Stimulated activated CD8-positive, alpha-beta memory T cell treated with anti-CD3 and anti-CD28 coated beads, Interleukin-4, amount 100 ng/mL, for 1 hour (primary cell): ENCODE results near the gene BCL11B.

ENCODE experiments used
- DNase-seq, 2 donors: peaks; one replicate each; pipeline ENCODE4 v3.0.0-alpha.2; 2020; ENCODE audit warnings: low read depth in 2 of 2, low spot score in 1 of 2

The BCL11B gene

GRCh38 chr14:99287269-99287942 is 15.4 kb upstream of the BCL11B start:
- no peak for DNase-seq

DNA sequence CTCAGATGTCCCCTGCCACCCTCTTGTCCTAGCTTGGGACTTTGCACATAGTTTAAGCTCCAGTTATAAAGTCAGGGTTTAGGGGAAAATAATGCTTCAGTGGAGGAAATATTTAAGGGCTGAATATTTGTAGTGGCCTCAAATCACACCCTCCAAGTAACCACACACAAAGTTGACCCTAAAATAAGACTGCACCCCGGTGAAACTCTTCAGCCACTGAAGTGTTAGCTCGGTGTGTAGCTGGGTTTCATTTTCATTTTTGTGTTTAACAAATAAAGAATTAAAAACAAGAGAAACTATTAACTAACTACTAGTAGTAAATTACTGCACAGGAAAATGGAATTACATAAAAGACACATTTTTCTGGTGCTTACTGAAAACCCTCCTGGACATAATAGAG is 14.8 kb upstream of the BCL11B start:
- no peak for DNase-seq

- no peak for DNase-seq
Measured at GRCh38 chr14:99284254-99285004, 12.4 kb upstream of the BCL11B start.

- DNase-seq, result no peak
Measured at GRCh38 chr14:99282261-99283050, 10.5 kb upstream of the BCL11B start.

DNA sequence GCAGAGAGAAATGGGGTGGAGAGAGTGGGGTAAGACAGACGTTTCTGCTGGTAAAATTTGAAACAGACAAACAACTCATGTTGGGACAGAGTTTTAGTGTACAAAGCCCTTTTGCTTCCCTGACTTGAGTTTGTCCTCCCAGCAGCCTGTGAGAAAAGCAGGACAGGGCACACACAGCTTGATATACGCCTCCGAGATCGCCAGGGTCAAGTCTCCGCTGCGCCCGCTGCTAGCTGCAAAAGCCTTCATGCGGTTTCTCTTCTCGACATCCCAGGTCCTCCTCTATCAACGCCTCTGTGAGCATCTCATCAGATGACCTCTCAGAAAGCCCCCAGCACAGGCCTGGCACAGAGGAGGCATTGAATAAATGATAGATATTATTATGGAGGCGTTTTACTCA is 9.4 kb upstream of the BCL11B start:
- DNase-seq, result no peak

DNA sequence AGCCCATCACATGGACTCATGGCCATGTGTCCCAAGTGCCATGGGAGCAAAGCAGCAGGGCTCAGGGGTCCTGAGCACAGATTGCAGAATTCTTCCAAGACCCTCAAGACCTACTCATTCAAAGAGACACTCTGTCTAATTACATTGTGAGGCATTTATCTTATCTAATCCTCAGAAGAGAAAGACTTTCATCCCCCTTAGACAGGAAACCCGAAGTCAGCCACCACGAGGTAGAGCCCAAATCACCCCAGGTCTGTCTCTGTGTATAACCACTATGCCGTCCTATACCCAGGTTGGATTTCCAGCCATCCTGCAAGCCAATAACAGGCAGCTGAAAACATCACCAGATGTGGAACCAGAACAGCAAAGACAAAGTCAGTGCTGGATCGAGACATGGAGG is 8.9 kb upstream of the BCL11B start:
- DNase-seq, result no peak

DNA sequence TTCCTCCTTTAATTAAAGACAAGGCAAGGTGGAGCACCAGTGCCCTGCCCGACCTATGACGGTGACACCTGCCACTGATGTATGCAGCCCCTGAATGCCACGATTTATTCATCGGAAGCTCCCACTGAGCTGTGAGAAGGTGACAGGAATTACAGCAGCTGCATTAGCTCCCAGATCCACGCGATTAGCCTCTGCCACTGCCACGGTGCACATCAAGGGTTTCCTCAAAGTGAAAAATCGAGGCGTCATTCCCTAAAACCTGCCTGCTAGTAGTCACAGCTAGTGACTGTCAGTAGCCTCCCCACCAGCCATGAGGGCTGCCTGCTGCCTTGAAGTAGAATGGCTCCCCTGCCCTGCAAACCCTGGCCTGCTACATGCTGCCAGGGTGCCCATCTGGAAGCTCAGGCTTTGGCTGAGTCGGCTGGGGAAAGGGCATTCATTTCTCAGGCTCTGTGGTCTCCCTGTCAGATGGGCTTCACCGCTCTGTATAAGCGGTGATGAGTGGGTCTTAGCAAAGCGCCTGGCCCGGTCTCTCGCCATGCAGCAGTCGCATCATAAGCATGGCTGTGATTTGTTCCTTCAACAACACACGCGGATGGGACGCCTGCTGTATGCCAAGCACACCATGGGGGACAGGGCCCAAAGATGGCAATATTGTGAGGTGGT is 8.2 kb upstream of the BCL11B start:
- no peak for DNase-seq

GRCh38 chr14:99278836-99279235 is 6.8 kb upstream of the BCL11B start:
- DNase-seq, result no peak

- no peak for DNase-seq
Measured at GRCh38 chr14:99277530-99277929, 5.5 kb upstream of the BCL11B start.

GRCh38 chr14:99276482-99276881 is 4.5 kb upstream of the BCL11B start:
- no peak for DNase-seq

DNA sequence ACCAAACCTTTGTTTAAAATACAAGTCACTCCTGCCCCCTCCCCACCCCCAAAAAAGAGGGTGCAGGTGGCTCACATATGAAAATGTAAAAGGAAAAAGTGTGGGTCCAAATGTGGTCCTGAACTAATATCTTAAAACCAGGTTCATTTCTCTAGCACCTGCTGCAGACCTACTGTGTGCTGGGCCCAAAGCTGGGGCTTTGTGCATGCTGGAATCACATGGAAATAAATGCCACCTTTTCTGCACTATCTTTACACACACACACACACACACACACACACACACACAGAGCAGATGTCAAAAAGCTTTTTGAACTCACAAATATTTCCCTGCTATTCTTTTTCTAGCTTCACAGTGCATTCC is 3.2 kb upstream of the BCL11B start:
- DNase-seq, result no peak

DNA sequence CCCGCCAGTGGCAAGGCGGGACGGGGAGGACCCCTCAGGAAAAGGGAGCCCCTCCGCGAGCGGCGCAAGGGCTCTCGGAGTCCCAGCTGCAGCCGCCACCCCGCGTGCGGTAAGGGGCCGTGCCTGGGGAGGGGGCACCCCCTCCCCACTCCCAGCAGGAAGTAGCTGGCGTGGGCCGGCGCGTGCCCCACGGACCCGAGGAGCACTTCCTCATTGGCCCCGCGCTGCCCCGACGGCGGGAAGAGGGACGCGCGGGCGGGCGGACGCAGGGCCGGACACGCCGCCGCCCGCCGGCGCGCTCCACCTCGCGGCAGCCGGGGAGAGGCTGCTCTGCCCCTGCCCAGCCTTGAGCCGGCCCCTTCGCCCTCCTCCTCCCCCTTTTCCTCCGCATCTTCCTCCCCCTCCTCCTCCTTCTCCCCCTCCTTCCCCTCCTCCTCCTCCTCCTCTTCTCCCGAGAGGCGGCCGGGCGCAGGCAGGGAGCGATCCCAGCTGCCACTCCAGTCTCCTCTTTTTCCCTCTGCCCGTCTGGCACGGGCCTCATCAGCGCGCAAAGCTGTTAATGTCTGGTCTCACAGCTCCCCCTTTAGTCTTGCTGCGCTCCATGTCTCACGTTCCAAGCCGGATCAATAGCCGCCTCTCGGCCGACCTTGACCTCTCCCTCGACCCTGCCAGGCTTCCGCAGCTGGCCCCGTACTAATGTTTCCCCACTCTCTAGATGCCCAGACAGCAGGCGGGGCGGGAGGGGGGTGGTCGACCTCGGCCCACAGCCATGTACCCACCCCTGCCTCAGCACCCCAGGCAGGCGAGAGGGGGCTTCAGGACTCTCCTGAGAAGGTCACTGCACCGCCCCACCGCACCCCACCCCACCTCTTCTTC is 2.6 kb upstream of the BCL11B start:
- no peak for DNase-seq

- DNase-seq, result no peak
Measured at GRCh38 chr14:99273766-99274345, 1.9 kb upstream of the BCL11B start.

- DNase-seq, result no peak
Measured at GRCh38 chr14:99272899-99273765, 1.1 kb upstream of the BCL11B start.

DNA sequence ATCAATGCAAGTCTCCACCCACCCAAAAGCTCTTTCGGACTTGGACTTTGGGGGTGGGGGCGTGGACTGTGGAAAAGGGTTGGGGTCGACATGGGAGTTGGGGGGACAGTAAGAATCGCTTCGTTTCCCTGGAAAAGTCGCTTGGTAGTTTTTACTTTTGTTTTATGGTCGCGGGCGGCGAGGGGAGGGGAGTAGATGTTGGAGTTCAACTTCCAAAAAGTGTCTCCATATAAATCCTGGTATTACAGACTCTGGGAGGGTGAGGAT is 568 bp upstream of the BCL11B start:
- DNase-seq, result no peak

DNA sequence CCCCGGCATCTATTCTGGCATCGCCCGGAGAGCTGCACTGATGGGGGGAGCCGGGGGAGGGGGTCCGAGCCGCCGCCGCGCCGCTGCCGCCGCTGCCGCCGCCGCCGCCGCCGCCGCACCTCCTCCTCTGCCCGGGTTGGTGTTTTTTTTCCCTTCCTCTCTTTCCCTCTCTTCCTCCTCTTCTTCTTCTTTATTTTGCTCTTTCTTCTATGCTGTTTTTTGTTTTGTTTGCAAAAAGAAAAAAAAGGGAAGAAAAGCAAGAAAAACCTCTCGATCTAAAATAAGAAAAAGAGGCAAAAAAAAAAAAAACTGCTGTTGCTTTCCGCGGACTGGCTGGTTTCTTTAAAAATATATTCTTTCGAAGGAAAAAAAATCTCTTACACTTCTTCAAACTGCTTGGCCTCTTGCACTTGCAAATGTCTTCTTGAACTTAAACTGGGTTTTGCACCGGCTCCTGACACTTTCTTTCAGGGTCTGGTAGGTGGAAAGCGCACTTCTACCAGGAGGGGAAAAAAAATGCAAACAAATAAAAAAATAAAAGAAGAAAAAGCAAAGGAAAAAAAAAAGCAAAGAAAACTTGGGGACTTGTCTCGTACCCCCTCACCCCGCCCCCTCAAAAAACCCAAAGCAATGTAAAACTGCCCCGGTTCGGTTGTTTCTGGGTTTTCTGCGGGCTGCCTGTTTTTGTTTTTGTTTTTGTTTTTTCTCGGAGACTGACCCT is 616 bp downstream of the BCL11B start:
- DNase-seq, result no peak

- no peak for DNase-seq
Measured at GRCh38 chr14:99270458-99271220, 1.4 kb downstream of the BCL11B start.
